ENCODE measurements around the gene L1CAM. TPM values are rescaled to one million over a fixed set of nuclear protein-coding genes. Genes with fewer than 3 reads are reported as not detected.

L1CAM gene
- total RNA-seq, 1 donor from 2014 or later: 1.4 TPM

GRCh38 chrX:153864101-153864500 is 21.9 kb downstream of the L1CAM start:
- Mint-ChIP-seq H3K27ac (no peak overlapping the region), H3K4me3 (ENCODE audit: low read depth) (no peak overlapping the region), H3K27me3 (peaks cover 3% of the 10 kb centered on the region), H3K9me3 (ENCODE audit: low read depth) (peaks cover 3% of the 10 kb centered on the region), H3K4me1 (ENCODE audit: low read depth) (no peaks in the 10 kb centered on the region), H3K36me3 (ENCODE audit: insufficient read depth) (no peaks in the 10 kb centered on the region)
- DNase-seq (ENCODE audit: low spot score, unreplicated experiment): no peak
- no peak for TF ChIP-seq CTCF (IDR thresholded peaks at IDR 0.05; ENCODE audit: unreplicated experiment)

GRCh38 chrX:153863251-153863991 is 22.6 kb downstream of the L1CAM start:
- no peaks in the 10 kb centered on the region for H3K4me1 Mint-ChIP-seq (ENCODE audit: low read depth)
- H3K9me3 Mint-ChIP-seq (ENCODE audit: low read depth): peaks cover 3% of the 10 kb centered on the region
- DNase-seq (ENCODE audit: low spot score, unreplicated experiment): no peak

GRCh38 chrX:153862369-153863250 is 23.4 kb downstream of the L1CAM start:
- Mint-ChIP-seq H3K4me1 (ENCODE audit: low read depth) (no peaks in the 10 kb centered on the region), H3K27me3 (peaks cover 10% of the 10 kb centered on the region), H3K4me3 (ENCODE audit: low read depth) (no peak overlapping the region), H3K9me3 (ENCODE audit: low read depth) (peaks cover 3% of the 10 kb centered on the region), H3K27ac (no peak overlapping the region), H3K36me3 (ENCODE audit: insufficient read depth) (no peaks in the 10 kb centered on the region)
- TF ChIP-seq CTCF (IDR thresholded peaks at IDR 0.05; ENCODE audit: unreplicated experiment): no peak
- no peak for DNase-seq (ENCODE audit: low spot score, unreplicated experiment)

More at GRCh38 chrX:153863251-153863991, 22.6 kb downstream of the L1CAM start:
- no peak for TF ChIP-seq CTCF (IDR thresholded peaks at IDR 0.05; ENCODE audit: unreplicated experiment)
- H3K4me3 Mint-ChIP-seq (ENCODE audit: low read depth): no peak overlapping the region
- H3K27ac Mint-ChIP-seq: no peak overlapping the region
- H3K36me3 Mint-ChIP-seq (ENCODE audit: insufficient read depth): no peaks in the 10 kb centered on the region
- H3K27me3 Mint-ChIP-seq: peaks cover 5% of the 10 kb centered on the region

GRCh38 chrX:153861733-153862310 is 24.2 kb downstream of the L1CAM start:
- peaks cover 3% of the 10 kb centered on the region for H3K9me3 Mint-ChIP-seq (ENCODE audit: low read depth)
- DNase-seq (ENCODE audit: low spot score, unreplicated experiment): no peak
- H3K36me3 Mint-ChIP-seq (ENCODE audit: insufficient read depth): no peaks in the 10 kb centered on the region

More at GRCh38 chrX:153861733-153862310, 24.2 kb downstream of the L1CAM start:
- TF ChIP-seq CTCF (IDR thresholded peaks at IDR 0.05; ENCODE audit: unreplicated experiment): no peak
- Mint-ChIP-seq H3K27me3 (peaks cover 10% of the 10 kb centered on the region), H3K27ac (no peak overlapping the region), H3K4me3 (ENCODE audit: low read depth) (no peak overlapping the region), H3K4me1 (ENCODE audit: low read depth) (no peaks in the 10 kb centered on the region)

Data from progenitor cell of endocrine pancreas (in vitro differentiated cells).